ENCODE data around the gene FBL. TPM values are rescaled to one million over a fixed set of nuclear protein-coding genes. Genes with fewer than 3 reads are reported as not detected.

The FBL gene
- polyA plus RNA-seq, 1 of the 3 experiments (the other 2 are of a cell fraction): 371 TPM

DNA sequence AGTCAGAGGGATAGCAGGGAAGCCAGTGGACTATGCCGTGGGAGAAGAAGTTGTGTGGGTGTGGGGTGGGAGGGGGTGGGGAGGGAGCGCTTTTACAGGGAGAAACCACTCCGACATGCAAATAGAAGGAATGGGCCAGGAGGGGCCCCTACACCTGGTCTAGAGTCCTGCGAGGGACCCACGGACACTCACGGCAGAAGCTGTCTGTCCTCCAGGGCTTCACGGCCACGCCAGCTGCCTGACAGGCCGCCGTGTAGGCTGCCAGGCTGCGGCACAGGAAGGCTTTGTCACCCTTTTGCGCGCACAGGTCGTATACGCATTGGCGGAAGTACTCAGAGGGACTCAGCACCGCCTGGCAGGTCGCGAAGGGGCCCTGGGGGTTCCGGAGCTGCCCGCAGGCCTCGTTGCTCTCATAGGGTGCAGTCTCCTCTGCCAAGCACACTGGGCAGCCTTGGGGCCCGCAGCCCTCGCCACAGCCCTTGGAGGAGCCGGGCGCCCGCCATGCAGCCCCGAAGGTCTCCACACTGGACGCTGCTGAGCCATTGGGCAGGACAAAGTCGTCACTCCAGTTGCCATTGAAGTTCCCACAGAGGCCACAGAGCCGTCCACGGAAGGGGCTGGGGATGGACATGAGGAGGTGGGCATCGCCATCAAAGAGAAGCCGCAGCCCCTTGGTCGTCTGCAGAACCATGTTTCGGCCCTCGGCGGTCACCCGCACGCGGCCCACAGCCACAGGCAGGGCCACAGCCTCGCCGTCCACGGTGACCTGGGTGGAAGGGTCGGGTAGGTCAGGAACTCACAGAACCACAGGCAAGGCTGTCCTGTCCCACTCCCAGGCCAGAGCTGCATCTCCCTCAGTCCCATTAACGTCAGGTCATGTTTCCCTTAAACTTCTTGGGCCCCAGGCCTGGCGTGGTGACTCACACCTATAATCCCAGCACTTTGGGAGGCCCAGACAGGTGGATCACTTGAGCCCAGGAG is 26.0 kb upstream of the FBL start (continued):
- TF ChIP-seq, protein P1, sequence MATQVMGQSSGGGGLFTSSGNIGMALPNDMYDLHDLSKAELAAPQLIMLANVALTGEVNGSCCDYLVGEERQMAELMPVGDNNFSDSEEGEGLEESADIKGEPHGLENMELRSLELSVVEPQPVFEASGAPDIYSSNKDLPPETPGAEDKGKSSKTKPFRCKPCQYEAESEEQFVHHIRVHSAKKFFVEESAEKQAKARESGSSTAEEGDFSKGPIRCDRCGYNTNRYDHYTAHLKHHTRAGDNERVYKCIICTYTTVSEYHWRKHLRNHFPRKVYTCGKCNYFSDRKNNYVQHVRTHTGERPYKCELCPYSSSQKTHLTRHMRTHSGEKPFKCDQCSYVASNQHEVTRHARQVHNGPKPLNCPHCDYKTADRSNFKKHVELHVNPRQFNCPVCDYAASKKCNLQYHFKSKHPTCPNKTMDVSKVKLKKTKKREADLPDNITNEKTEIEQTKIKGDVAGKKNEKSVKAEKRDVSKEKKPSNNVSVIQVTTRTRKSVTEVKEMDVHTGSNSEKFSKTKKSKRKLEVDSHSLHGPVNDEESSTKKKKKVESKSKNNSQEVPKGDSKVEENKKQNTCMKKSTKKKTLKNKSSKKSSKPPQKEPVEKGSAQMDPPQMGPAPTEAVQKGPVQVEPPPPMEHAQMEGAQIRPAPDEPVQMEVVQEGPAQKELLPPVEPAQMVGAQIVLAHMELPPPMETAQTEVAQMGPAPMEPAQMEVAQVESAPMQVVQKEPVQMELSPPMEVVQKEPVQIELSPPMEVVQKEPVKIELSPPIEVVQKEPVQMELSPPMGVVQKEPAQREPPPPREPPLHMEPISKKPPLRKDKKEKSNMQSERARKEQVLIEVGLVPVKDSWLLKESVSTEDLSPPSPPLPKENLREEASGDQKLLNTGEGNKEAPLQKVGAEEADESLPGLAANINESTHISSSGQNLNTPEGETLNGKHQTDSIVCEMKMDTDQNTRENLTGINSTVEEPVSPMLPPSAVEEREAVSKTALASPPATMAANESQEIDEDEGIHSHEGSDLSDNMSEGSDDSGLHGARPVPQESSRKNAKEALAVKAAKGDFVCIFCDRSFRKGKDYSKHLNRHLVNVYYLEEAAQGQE (IDR thresholded peaks at IDR 0.05; ENCODE audit: low read depth, low read length): no peak
- TF ChIP-seq RXRA (IDR thresholded peaks at IDR 0.05; ENCODE audit: borderline replicate concordance, low read depth): no peak
- TF ChIP-seq SMC3 (IDR thresholded peaks at IDR 0.05; ENCODE audit: low read depth, low read length): no peak
- TF ChIP-seq, protein P2, sequence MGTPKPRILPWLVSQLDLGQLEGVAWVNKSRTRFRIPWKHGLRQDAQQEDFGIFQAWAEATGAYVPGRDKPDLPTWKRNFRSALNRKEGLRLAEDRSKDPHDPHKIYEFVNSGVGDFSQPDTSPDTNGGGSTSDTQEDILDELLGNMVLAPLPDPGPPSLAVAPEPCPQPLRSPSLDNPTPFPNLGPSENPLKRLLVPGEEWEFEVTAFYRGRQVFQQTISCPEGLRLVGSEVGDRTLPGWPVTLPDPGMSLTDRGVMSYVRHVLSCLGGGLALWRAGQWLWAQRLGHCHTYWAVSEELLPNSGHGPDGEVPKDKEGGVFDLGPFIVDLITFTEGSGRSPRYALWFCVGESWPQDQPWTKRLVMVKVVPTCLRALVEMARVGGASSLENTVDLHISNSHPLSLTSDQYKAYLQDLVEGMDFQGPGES (IDR thresholded peaks at IDR 0.05; ENCODE audit: low read depth, low read length): no peak
- no peak for TF ChIP-seq GATA2 (CRISPR knock-in tag; IDR thresholded peaks at IDR 0.05)
- TF ChIP-seq JUND (IDR thresholded peaks at IDR 0.05): no peak
- no peak for TF ChIP-seq RFX5 (IDR thresholded peaks at IDR 0.05; ENCODE audit: low read length)

DNA sequence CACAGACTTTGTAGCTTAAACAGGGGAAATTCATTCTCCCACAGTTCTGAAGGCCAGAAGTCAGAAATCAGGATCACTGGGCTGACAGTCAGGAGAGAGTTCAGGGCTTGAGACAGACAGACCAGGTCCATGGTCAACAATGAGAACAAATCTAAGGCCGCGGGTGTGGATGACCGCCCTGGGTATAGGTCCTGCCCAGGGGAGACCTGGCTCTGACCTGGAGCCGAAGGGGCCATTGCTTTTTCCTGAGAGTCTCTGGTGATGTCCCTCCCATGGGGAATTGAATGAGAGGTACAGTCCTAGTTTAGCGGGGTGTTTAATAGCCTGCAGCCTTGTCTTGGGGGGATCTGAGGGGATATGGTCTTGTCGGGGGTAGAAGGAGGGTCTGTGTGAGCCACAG is 25.2 kb upstream of the FBL start:
- ChIA-PET CTCF (interaction anchor here (1.2 kb wide), 1 partner anchor 27 kb away, joined by 3 read pairs; no protein-coding TSS in a partner anchor), POLR2A (no interaction called here)
- Histone ChIP-seq H3K4me3 (ENCODE audit: low read depth in 2 of 2, low read length in 1 of 2) (no peak overlapping the region), H3K9me3 (no peaks in the 10 kb centered on the region), H3K4me1 (ENCODE audit: control insufficient read depth in 1 of 2, insufficient read depth in 2 of 2, low read depth in 1 of 2, low read length in 1 of 2) (no peaks in the 10 kb centered on the region; a peak in 1 of 4 replicates), H3K9ac (no peak overlapping the region), H3K4me2 (no peak overlapping the region), H3F3A (replicated peaks; ENCODE audit: insufficient read depth) (no peaks in the 10 kb centered on the region), H3K79me2 (ENCODE audit: insufficient read depth) (no peaks in the 10 kb centered on the region), H3K36me3 (replicated peaks in 1 of 2; ENCODE audit: control insufficient read depth in 1 of 2, insufficient read depth in 2 of 2, low read length in 1 of 2) (no peaks in the 10 kb centered on the region), H2AFZ (ENCODE audit: low read depth) (no peak overlapping the region), H3K27me3 (ENCODE audit: insufficient read depth) (no peaks in the 10 kb centered on the region), H4K20me1 (ENCODE audit: insufficient read depth) (no peaks in the 10 kb centered on the region), H3K9me2 (no peaks in the 10 kb centered on the region), H3K27ac (ENCODE audit: low read depth in 2 of 2, low read length in 1 of 2) (no peak overlapping the region)
- no peak for DNase-seq
- TF ChIP-seq GATA2 (CRISPR knock-in tag; IDR thresholded peaks at IDR 0.05) (no peak), NRF1 (IDR thresholded peaks at IDR 0.05; ENCODE audit: low read depth, low read length) (no peak), FOSL2 (IDR thresholded peaks at IDR 0.05; ENCODE audit: borderline replicate concordance, low read depth) (no peak), USF2 (IDR thresholded peaks at IDR 0.05; ENCODE audit: borderline replicate concordance, low read depth, low read length) (no peak), RXRA (IDR thresholded peaks at IDR 0.05; ENCODE audit: borderline replicate concordance, low read depth) (no peak), SMC3 (IDR thresholded peaks at IDR 0.05; ENCODE audit: low read depth, low read length) (no peak), NFIC (IDR thresholded peaks at IDR 0.05; ENCODE audit: borderline replicate concordance) (no peak), MXI1 (IDR thresholded peaks at IDR 0.05; ENCODE audit: low read depth, low read length) (no peak)
- TF ChIP-seq, protein P3, sequence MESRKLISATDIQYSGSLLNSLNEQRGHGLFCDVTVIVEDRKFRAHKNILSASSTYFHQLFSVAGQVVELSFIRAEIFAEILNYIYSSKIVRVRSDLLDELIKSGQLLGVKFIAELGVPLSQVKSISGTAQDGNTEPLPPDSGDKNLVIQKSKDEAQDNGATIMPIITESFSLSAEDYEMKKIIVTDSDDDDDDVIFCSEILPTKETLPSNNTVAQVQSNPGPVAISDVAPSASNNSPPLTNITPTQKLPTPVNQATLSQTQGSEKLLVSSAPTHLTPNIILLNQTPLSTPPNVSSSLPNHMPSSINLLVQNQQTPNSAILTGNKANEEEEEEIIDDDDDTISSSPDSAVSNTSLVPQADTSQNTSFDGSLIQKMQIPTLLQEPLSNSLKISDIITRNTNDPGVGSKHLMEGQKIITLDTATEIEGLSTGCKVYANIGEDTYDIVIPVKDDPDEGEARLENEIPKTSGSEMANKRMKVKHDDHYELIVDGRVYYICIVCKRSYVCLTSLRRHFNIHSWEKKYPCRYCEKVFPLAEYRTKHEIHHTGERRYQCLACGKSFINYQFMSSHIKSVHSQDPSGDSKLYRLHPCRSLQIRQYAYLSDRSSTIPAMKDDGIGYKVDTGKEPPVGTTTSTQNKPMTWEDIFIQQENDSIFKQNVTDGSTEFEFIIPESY (IDR thresholded peaks at IDR 0.05; ENCODE audit: borderline replicate concordance, low read depth): no peak
- TF ChIP-seq, protein P4, sequence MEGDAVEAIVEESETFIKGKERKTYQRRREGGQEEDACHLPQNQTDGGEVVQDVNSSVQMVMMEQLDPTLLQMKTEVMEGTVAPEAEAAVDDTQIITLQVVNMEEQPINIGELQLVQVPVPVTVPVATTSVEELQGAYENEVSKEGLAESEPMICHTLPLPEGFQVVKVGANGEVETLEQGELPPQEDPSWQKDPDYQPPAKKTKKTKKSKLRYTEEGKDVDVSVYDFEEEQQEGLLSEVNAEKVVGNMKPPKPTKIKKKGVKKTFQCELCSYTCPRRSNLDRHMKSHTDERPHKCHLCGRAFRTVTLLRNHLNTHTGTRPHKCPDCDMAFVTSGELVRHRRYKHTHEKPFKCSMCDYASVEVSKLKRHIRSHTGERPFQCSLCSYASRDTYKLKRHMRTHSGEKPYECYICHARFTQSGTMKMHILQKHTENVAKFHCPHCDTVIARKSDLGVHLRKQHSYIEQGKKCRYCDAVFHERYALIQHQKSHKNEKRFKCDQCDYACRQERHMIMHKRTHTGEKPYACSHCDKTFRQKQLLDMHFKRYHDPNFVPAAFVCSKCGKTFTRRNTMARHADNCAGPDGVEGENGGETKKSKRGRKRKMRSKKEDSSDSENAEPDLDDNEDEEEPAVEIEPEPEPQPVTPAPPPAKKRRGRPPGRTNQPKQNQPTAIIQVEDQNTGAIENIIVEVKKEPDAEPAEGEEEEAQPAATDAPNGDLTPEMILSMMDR (IDR thresholded peaks at IDR 0.05): no peak
- TF ChIP-seq, protein P1 (IDR thresholded peaks at IDR 0.05; ENCODE audit: low read depth, low read length): no peak
- 74% methylated on average over 6 of the region's 6 CpGs for WGBS (ENCODE audit: low lambda C conversion rate)
